Lower lobe of right lung (tissue), 2 donors: Measurements from ENCODE around the gene POLD3. TPM values are rescaled to one million over a fixed set of nuclear protein-coding genes. Genes with fewer than 3 reads are reported as not detected.

Experiments
- ATAC-seq, 2 donors: fragments of 200-7000 bp; cut with Tn5 transposase; one replicate each; pipeline ENCODE4 v1.9.1; 2020 to 2022; ENCODE audit warnings: mild to moderate bottlenecking in 2 of 2, moderate library complexity in 2 of 2
- DNase-seq: peaks from one replicate; pipeline ENCODE4 v3.0.0-alpha.2; 2020
- H3K27ac ChIP-seq: fragments of 200-600 bp; one replicate; pipeline ENCODE4 v1.8.0; 2022
- H3K27me3 ChIP-seq: fragments of 200-600 bp; one replicate; pipeline ENCODE4 v1.8.0; 2022; ENCODE audit warnings: low read depth
- H3K36me3 ChIP-seq: fragments of 200-600 bp; one replicate; pipeline ENCODE4 v1.8.0; 2022; ENCODE audit warnings: mild to moderate bottlenecking
- H3K4me1 ChIP-seq: fragments of 200-600 bp; one replicate; pipeline ENCODE4 v1.8.0; 2022
- H3K4me3 ChIP-seq: fragments of 200-600 bp; one replicate; pipeline ENCODE4 v1.8.0; 2022; ENCODE audit warnings: mild to moderate bottlenecking
- H3K9me3 ChIP-seq: fragments of 200-600 bp; one replicate; pipeline ENCODE4 v1.8.0; 2022
- CTCF ChIP-seq: fragments of 200-600 bp; IDR thresholded peaks from one replicate; pipeline ENCODE4 v1.8.0; 2022; ENCODE audit warnings: antibody characterized with exemption, mild to moderate bottlenecking
- intact Hi-C: fragments of 100-400 bp; cut with DNase I; formaldehyde crosslinking; loops from one replicate; pipeline ENCODE4 v1.11.0; 2022
- total RNA-seq: library from RNA; stranded (reverse); fragmentation: NEBNext Ultra II Directional; extraction: Animal tissue kit (Norgen Biotek cat#: 25700); gene quantifications from one replicate; pipeline ENCODE4 v1.2.1, GENCODE V29; 2021
- donor health status: DM: no; HTN: yes; CAD: no; lungs with severe emphysema.

Gene POLD3
- total RNA-seq, 1 donor from 2014 or later: 18.5 TPM

- no peaks in the 10 kb centered on the region for H3K4me1 ChIP-seq
- DNase-seq: no peak
- H3K4me3 ChIP-seq: no peak overlapping the region
- H3K27me3 ChIP-seq: no peaks in the 10 kb centered on the region
- H3K36me3 ChIP-seq: no peaks in the 10 kb centered on the region
- no peaks in the 10 kb centered on the region for H3K9me3 ChIP-seq
- intact Hi-C loops: no loop called here
- H3K27ac ChIP-seq: no peak overlapping the region
- no peak for ATAC-seq
- TF ChIP-seq CTCF: no peak
Measured at GRCh38 chr11:74675761-74676160, 83.4 kb downstream of the POLD3 start.

GRCh38 chr11:74676596-74676995 is 84.2 kb downstream of the POLD3 start:
- ATAC-seq (no peak), DNase-seq (no peak)
- H3K4me1 ChIP-seq: no peaks in the 10 kb centered on the region
- H3K27ac ChIP-seq: no peak overlapping the region
- intact Hi-C loops: no loop called here
- H3K27me3 ChIP-seq: no peaks in the 10 kb centered on the region
- no peaks in the 10 kb centered on the region for H3K9me3 ChIP-seq
- no peaks in the 10 kb centered on the region for H3K36me3 ChIP-seq
- H3K4me3 ChIP-seq: no peak overlapping the region
- no peak for TF ChIP-seq CTCF

- Histone ChIP-seq H3K27ac (no peak overlapping the region), H3K36me3 (no peaks in the 10 kb centered on the region), H3K9me3 (no peaks in the 10 kb centered on the region), H3K27me3 (no peaks in the 10 kb centered on the region), H3K4me3 (no peak overlapping the region), H3K4me1 (no peaks in the 10 kb centered on the region)
- no peak for TF ChIP-seq CTCF
- intact Hi-C loops: no loop called here
- DNase-seq: no peak
- no peak for ATAC-seq
Measured at GRCh38 chr11:74677131-74677530, 84.7 kb downstream of the POLD3 start.

- H3K36me3 ChIP-seq: no peaks in the 10 kb centered on the region
- no peak overlapping the region for H3K27ac ChIP-seq
- DNase-seq (no peak), ATAC-seq (no peak)
- TF ChIP-seq CTCF: no peak
- no peaks in the 10 kb centered on the region for H3K27me3 ChIP-seq
- H3K9me3 ChIP-seq: no peaks in the 10 kb centered on the region
- H3K4me3 ChIP-seq: no peak overlapping the region
- no peaks in the 10 kb centered on the region for H3K4me1 ChIP-seq
- intact Hi-C loops: no loop called here
Measured at GRCh38 chr11:74678041-74678440, 85.7 kb downstream of the POLD3 start.

- no peak for TF ChIP-seq CTCF
- H3K4me3 ChIP-seq: no peak overlapping the region
- H3K27me3 ChIP-seq: peaks cover 2% of the 10 kb centered on the region
- H3K36me3 ChIP-seq: no peaks in the 10 kb centered on the region
- peaks cover 4% of the 10 kb centered on the region for H3K4me1 ChIP-seq
- H3K9me3 ChIP-seq: no peaks in the 10 kb centered on the region
- intact Hi-C loops: no loop called here
- no peak overlapping the region for H3K27ac ChIP-seq
- ATAC-seq (no peak), DNase-seq (no peak)
Measured at GRCh38 chr11:74678591-74679512, 86.5 kb downstream of the POLD3 start.
